ENCODE data around the gene PDE4D. TPM values are rescaled to one million over a fixed set of nuclear protein-coding genes. Genes with fewer than 3 reads are reported as not detected.

The PDE4D gene
- total and polyA plus RNA-seq, 4 donors, result 12.8 to 167 (median 44.5) TPM

DNA sequence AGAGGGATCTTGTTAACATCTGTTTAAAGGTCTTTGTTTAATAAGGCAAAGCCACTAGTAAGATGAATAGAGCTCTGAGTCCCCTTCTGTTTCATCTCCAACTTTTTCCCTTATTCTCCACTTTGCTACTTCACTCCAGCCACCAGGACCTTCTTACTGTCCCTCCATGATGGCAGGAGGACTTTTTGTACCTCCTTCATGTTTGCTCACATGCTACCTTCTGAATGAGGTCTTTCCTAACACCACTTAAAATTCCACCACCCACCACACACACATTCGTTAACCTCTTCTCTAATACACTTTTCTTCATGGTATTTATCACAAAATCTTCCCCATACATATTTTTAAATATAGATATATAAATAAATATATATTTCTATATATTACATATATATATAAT lies 501.9 kb downstream of the PDE4D start:
- ATAC-seq (ENCODE audit: insufficient read depth, low FRiP score) (no peak), DNase-seq (no peak)
- H3K9me3 ChIP-seq (ENCODE audit: control insufficient read depth in 4 of 4, insufficient read depth in 3 of 4, low read length in 3 of 4), result no peaks in the 10 kb centered on the region
- TF ChIP-seq, protein P1, sequence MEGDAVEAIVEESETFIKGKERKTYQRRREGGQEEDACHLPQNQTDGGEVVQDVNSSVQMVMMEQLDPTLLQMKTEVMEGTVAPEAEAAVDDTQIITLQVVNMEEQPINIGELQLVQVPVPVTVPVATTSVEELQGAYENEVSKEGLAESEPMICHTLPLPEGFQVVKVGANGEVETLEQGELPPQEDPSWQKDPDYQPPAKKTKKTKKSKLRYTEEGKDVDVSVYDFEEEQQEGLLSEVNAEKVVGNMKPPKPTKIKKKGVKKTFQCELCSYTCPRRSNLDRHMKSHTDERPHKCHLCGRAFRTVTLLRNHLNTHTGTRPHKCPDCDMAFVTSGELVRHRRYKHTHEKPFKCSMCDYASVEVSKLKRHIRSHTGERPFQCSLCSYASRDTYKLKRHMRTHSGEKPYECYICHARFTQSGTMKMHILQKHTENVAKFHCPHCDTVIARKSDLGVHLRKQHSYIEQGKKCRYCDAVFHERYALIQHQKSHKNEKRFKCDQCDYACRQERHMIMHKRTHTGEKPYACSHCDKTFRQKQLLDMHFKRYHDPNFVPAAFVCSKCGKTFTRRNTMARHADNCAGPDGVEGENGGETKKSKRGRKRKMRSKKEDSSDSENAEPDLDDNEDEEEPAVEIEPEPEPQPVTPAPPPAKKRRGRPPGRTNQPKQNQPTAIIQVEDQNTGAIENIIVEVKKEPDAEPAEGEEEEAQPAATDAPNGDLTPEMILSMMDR (IDR thresholded peaks at IDR 0.05; ENCODE audit: control extremely low read depth, extremely low read depth), result no peak
- no peaks in the 10 kb centered on the region for H3K4me1 ChIP-seq (ENCODE audit: control insufficient read depth in 5 of 5, insufficient read depth in 5 of 5, low read length in 5 of 5)
- H3K36me3 ChIP-seq (ENCODE audit: control insufficient read depth in 4 of 4, insufficient read depth in 4 of 4, low read length in 4 of 4), result peaks cover 0 to 2% (median 0%) of the 10 kb centered on the region in 4 donors
- no peaks in the 10 kb centered on the region for H3K27me3 ChIP-seq (ENCODE audit: control insufficient read depth in 3 of 3, insufficient read depth in 3 of 3, low read length in 2 of 3)
- no peak overlapping the region for H3K27ac ChIP-seq (ENCODE audit: low read depth in 1 of 2, low read length in 1 of 2)
- WGBS, 2 donors, result 66 to 94% methylated on average over 1 of the region's 1 CpG
- H3K9ac ChIP-seq (ENCODE audit: insufficient read depth in 1 of 2, low read length in 2 of 2), result no peak overlapping the region
- H3K4me3 ChIP-seq, result no peak overlapping the region

DNA sequence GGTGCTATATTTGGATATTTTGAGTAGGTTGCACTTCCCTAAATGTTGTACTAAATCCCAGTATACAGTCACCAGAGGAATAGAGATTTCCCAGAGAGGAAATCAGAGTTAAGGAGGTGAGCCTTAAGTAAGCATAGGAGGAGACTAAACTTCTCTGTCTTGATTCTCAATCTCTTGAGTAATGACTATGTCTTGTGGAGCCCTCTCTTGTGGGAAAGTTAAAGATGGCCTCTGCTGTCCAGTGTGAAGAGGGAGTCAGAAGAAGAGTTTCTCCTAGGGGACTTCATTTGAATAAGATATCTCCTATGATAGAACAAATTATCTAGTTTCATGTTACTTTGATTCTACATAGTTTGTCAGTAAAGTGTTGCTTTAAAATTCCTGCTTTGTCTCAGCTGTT lies 502.5 kb downstream of the PDE4D start:
- ATAC-seq (ENCODE audit: insufficient read depth, low FRiP score), result no peak

DNA sequence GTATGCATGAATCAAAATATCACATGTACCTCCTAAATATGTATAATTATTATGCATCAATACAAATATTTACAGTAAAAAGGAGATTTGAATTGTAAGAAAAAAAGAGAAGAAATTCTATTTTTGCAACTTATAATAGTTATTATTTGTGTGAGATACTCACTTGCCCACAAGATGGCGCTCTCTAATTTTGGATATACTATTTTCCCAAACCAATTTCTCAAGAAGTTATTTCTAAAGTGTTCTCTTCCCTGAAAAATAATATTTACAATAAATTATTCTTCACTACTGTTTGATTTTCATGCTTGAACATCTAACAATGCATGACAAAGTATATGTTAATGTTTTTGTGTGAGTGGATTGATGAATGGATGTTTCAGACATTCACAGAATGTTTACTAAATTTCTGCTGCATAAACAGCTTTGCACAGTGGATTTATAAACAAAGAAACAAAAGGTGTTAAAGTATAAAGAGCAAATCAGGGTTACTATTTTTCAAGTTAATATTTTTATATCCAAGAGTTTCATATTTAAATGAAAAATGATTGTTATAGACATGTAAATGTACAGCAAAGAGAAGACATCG lies 503.4 kb downstream of the PDE4D start:
- WGBS, 2 donors, result 50 to 51% methylated on average over 2 of the region's 2 CpGs
- H3K36me3 ChIP-seq (ENCODE audit: control insufficient read depth in 4 of 4, insufficient read depth in 4 of 4, low read length in 4 of 4), result peaks cover 0 to 2% (median 0%) of the 10 kb centered on the region in 4 donors
- no peak overlapping the region for H3K9ac ChIP-seq (ENCODE audit: insufficient read depth in 1 of 2, low read length in 2 of 2)
- TF ChIP-seq, protein P1 (IDR thresholded peaks at IDR 0.05; ENCODE audit: control extremely low read depth, extremely low read depth), result peak; percentile 6
- no peaks in the 10 kb centered on the region for H3K4me1 ChIP-seq (ENCODE audit: control insufficient read depth in 5 of 5, insufficient read depth in 5 of 5, low read length in 5 of 5)
- ATAC-seq (ENCODE audit: insufficient read depth, low FRiP score) (no peak), DNase-seq (peak in 2 of 3 donors; percentile 71 to 76)
- no peaks in the 10 kb centered on the region for H3K27me3 ChIP-seq (ENCODE audit: control insufficient read depth in 3 of 3, insufficient read depth in 3 of 3, low read length in 2 of 3)
- H3K4me3 ChIP-seq, result no peak overlapping the region
- no peak overlapping the region for H3K27ac ChIP-seq (ENCODE audit: low read depth in 1 of 2, low read length in 1 of 2)
- H3K9me3 ChIP-seq (ENCODE audit: control insufficient read depth in 4 of 4, insufficient read depth in 3 of 4, low read length in 3 of 4), result no peaks in the 10 kb centered on the region

More for the DNA sequence above, 502.5 kb downstream of the PDE4D start:
- DNase-seq, result no peak
- H3K36me3 ChIP-seq (ENCODE audit: control insufficient read depth in 4 of 4, insufficient read depth in 4 of 4, low read length in 4 of 4), result peaks cover 0 to 2% (median 0%) of the 10 kb centered on the region in 4 donors
- H3K27ac ChIP-seq (ENCODE audit: low read depth in 1 of 2, low read length in 1 of 2), result no peak overlapping the region
- H3K27me3 ChIP-seq (ENCODE audit: control insufficient read depth in 3 of 3, insufficient read depth in 3 of 3, low read length in 2 of 3), result no peaks in the 10 kb centered on the region
- no peaks in the 10 kb centered on the region for H3K9me3 ChIP-seq (ENCODE audit: control insufficient read depth in 4 of 4, insufficient read depth in 3 of 4, low read length in 3 of 4)
- no peak overlapping the region for H3K9ac ChIP-seq (ENCODE audit: insufficient read depth in 1 of 2, low read length in 2 of 2)
- no peaks in the 10 kb centered on the region for H3K4me1 ChIP-seq (ENCODE audit: control insufficient read depth in 5 of 5, insufficient read depth in 5 of 5, low read length in 5 of 5)
- TF ChIP-seq, protein P1 (IDR thresholded peaks at IDR 0.05; ENCODE audit: control extremely low read depth, extremely low read depth), result no peak
- H3K4me3 ChIP-seq, result no peak overlapping the region

DNA sequence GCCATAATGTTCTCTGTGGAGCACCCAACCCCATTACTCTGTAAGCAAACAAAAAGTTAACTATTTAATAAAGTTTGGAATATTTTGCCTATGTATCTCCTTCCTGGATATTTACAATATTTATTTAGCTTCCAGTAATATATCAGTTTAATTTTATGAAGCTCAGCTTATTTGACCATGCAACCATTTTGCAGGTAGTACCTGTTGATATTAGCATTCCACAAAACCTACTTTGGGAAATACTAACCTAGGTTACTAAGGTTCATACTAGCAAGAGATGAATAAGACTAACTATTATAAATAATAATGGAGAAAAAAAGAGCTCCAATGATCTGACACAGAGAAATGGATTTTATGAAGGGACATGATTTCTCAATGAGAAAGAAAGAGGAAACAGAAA lies 506.4 kb downstream of the PDE4D start:
- ATAC-seq (ENCODE audit: insufficient read depth, low FRiP score) (no peak), DNase-seq (no peak)
- H3K4me3 ChIP-seq, result no peak overlapping the region
- TF ChIP-seq, protein P1 (IDR thresholded peaks at IDR 0.05; ENCODE audit: control extremely low read depth, extremely low read depth), result no peak
- H3K4me1 ChIP-seq (ENCODE audit: control insufficient read depth in 5 of 5, insufficient read depth in 5 of 5, low read length in 5 of 5), result no peaks in the 10 kb centered on the region
- no peak overlapping the region for H3K27ac ChIP-seq (ENCODE audit: low read depth in 1 of 2, low read length in 1 of 2)
- H3K9ac ChIP-seq (ENCODE audit: insufficient read depth in 1 of 2, low read length in 2 of 2), result no peak overlapping the region
- H3K9me3 ChIP-seq (ENCODE audit: control insufficient read depth in 4 of 4, insufficient read depth in 3 of 4, low read length in 3 of 4), result no peaks in the 10 kb centered on the region
- no peaks in the 10 kb centered on the region for H3K36me3 ChIP-seq (ENCODE audit: control insufficient read depth in 4 of 4, insufficient read depth in 4 of 4, low read length in 4 of 4)
- no peaks in the 10 kb centered on the region for H3K27me3 ChIP-seq (ENCODE audit: control insufficient read depth in 3 of 3, insufficient read depth in 3 of 3, low read length in 2 of 3)

All from lung (tissue), 12 donors.